IMR-90 (cell line): ENCODE results near the gene EML6. TPM values are rescaled to one million over a fixed set of nuclear protein-coding genes. Genes with fewer than 3 reads are reported as not detected.
A peak's percentile ranks its signal among the peaks of the same experiment; 100 is the strongest.

Experiments used
- ATAC-seq: fragments of 200-7000 bp; cut with Tn5 transposase; 2 replicates; pipeline ENCODE4 v1.9.1; 2020; ENCODE audit warnings: low read depth, mild to moderate bottlenecking, moderate library complexity
- BruUV-seq: library from RNA; stranded (reverse); fragments of 400-500 nt; replicated peaks from 2 replicates; lab custom pipeline; 2021; lab: Mats Ljungman, UMichigan
- CTCF ChIA-PET: fragments of 300-600 bp; formaldehyde crosslinking; extraction: SDS; loops from one replicate; lab custom pipeline; 2021; ENCODE audit warnings: antibody characterized with exemption; lab: Yijun Ruan, JAX
- POLR2A ChIA-PET: fragments of 300-600 bp; sonication (Branson Sonifier 250); formaldehyde crosslinking; loops from one replicate; lab custom pipeline; 2022; ENCODE audit warnings: antibody characterized with exemption; ENCODE audit not compliant: unreplicated experiment; lab: Charles Lee
- DNase-seq: peaks from one replicate; pipeline ENCODE4 v3.0.0; 2013
- H2AFZ ChIP-seq: replicated peaks from 2 replicates; pipeline ENCODE3; 2013; ENCODE audit warnings: low read length, mild to moderate bottlenecking; ENCODE audit not compliant: poor library complexity
- H2AK5ac ChIP-seq: 2 replicates; pipeline ENCODE4 v1.6.1; 2013; ENCODE audit warnings: low read depth, low read length, inconsistent platforms
- H2AK9ac ChIP-seq: replicated peaks from 2 replicates; pipeline ENCODE3; 2013; ENCODE audit warnings: mild to moderate bottlenecking, low read depth, low read length, moderate library complexity; ENCODE audit not compliant: poor library complexity
- H2BK120ac ChIP-seq: 2 replicates; pipeline ENCODE4 v1.6.1; 2013; ENCODE audit warnings: low read depth, low read length, inconsistent platforms
- H2BK15ac ChIP-seq: 3 replicates; pipeline ENCODE4 v1.6.1; 2013; ENCODE audit warnings: low read depth, low read length, inconsistent platforms
- H2BK20ac ChIP-seq: 2 replicates; pipeline ENCODE4 v1.6.1; 2013; ENCODE audit warnings: low read depth, mild to moderate bottlenecking, inconsistent platforms, low read length, moderate library complexity
- H2BK5ac ChIP-seq: 2 replicates; pipeline ENCODE4 v1.6.1; 2013; ENCODE audit warnings: mild to moderate bottlenecking, low read depth, low read length, inconsistent platforms; ENCODE audit not compliant: poor library complexity, severe bottlenecking
- H3K14ac ChIP-seq: replicated peaks from 2 replicates; pipeline ENCODE4 v1.6.1; 2013; ENCODE audit warnings: low read depth, low read length, inconsistent platforms
- H3K18ac ChIP-seq: 2 replicates; pipeline ENCODE4 v1.6.1; 2013; ENCODE audit warnings: low read depth, low read length, control low read depth
- H3K23ac ChIP-seq: 2 replicates; pipeline ENCODE4 v1.6.1; 2013; ENCODE audit warnings: low read depth, low read length, inconsistent platforms
- H3K27ac ChIP-seq: 2 replicates; pipeline ENCODE4 v1.5.1; 2013; ENCODE audit warnings: mild to moderate bottlenecking, control low read depth, low read length; ENCODE audit not compliant: insufficient read depth
- H3K27me3 ChIP-seq: 2 replicates; pipeline ENCODE4 v1.6.1; 2013; ENCODE audit warnings: low read length; ENCODE audit not compliant: control insufficient read depth, insufficient read depth
- H3K36me3 ChIP-seq: 2 replicates; pipeline ENCODE4 v1.6.1; 2013; ENCODE audit warnings: low read length, mixed read lengths; ENCODE audit not compliant: control insufficient read depth, insufficient read depth
- H3K4ac ChIP-seq: 2 replicates; pipeline ENCODE4 v1.6.1; 2013; ENCODE audit warnings: low read depth, low read length, inconsistent platforms
- H3K4me1 ChIP-seq: 2 replicates; pipeline ENCODE4 v1.6.1; 2013; ENCODE audit warnings: low read length, mixed read lengths; ENCODE audit not compliant: control insufficient read depth, insufficient read depth
- H3K4me2 ChIP-seq: 2 replicates; pipeline ENCODE4 v1.6.1; 2013; ENCODE audit warnings: low read depth, mild to moderate bottlenecking, control low read depth, low read length, moderate library complexity
- H3K4me3 ChIP-seq: 2 replicates; pipeline ENCODE4 v1.5.1; 2013; ENCODE audit warnings: low read depth, mild to moderate bottlenecking, control low read depth, low read length, moderate library complexity; ENCODE audit not compliant: insufficient read depth
- H3K56ac ChIP-seq: 2 replicates; pipeline ENCODE4 v1.6.1; 2013; ENCODE audit warnings: low read length, inconsistent platforms; ENCODE audit not compliant: insufficient read depth; ENCODE audit errors: extremely low read depth
- H3K79me1 ChIP-seq, 2 experiments: 2 replicates each; pipeline ENCODE4 v1.6.1; 2013; ENCODE audit warnings: low read length in 2 of 2, inconsistent platforms in 1 of 2, low read depth in 1 of 2
- H3K9ac ChIP-seq: 2 replicates; pipeline ENCODE4 v1.6.1; 2013; ENCODE audit warnings: low read depth, low read length, control low read depth
- H3K9me1 ChIP-seq: 2 replicates; pipeline ENCODE4 v1.6.1; 2013; ENCODE audit warnings: low read length, inconsistent platforms; ENCODE audit not compliant: insufficient read depth
- H3K9me3 ChIP-seq: 2 replicates; pipeline ENCODE4 v1.6.1; 2013; ENCODE audit warnings: low read length; ENCODE audit not compliant: control insufficient read depth, insufficient read depth
- H4K20me1 ChIP-seq: 2 replicates; pipeline ENCODE4 v1.6.1; 2013; ENCODE audit warnings: low read length, inconsistent platforms; ENCODE audit not compliant: insufficient read depth
- H4K5ac ChIP-seq: 2 replicates; pipeline ENCODE4 v1.6.1; 2013; ENCODE audit warnings: mild to moderate bottlenecking, low read depth, low read length, control low read depth
- H4K8ac ChIP-seq, 2 experiments: 2 replicates each; pipeline ENCODE4 v1.6.1; 2013; ENCODE audit warnings: low read depth in 2 of 2, low read length in 2 of 2, control low read depth in 1 of 2, inconsistent platforms in 1 of 2
- H4K91ac ChIP-seq: 2 replicates; pipeline ENCODE4 v1.6.1; 2013; ENCODE audit warnings: low read depth, low read length, inconsistent platforms; ENCODE audit not compliant: insufficient read depth
- BHLHE40 ChIP-seq: fragments of 150-350 bp; IDR thresholded peaks from 2 replicates; pipeline ENCODE4 v1.6.1; 2016; ENCODE audit warnings: mild to moderate bottlenecking, low read depth, low read length
- CEBPB ChIP-seq: IDR thresholded peaks from 2 replicates; pipeline ENCODE4 v1.6.1; 2012; ENCODE audit warnings: low read depth, low read length, improper control_type of control experiment
- FOS ChIP-seq: fragments of 150-350 bp; IDR thresholded peaks from 2 replicates; pipeline ENCODE4 v1.6.1; 2016; ENCODE audit warnings: low read depth, low read length
- MAFK ChIP-seq: IDR thresholded peaks from 2 replicates; pipeline ENCODE4 v1.6.1; 2012; ENCODE audit warnings: low read depth, low read length, improper control_type of control experiment
- MAZ ChIP-seq: IDR thresholded peaks from 2 replicates; pipeline ENCODE4 v1.6.1; 2012; ENCODE audit warnings: low read depth, mild to moderate bottlenecking, low read length, improper control_type of control experiment, moderate library complexity, borderline replicate concordance
- MXI1 ChIP-seq: IDR thresholded peaks from 2 replicates; pipeline ENCODE4 v1.6.1; 2012; ENCODE audit warnings: low read depth, mild to moderate bottlenecking, low read length, moderate library complexity, borderline replicate concordance
- RFX5 ChIP-seq: IDR thresholded peaks from 2 replicates; pipeline ENCODE4 v1.8.0; 2012; ENCODE audit warnings: low read depth, mild to moderate bottlenecking, low read length, moderate library complexity
- SMC3 ChIP-seq: fragments of 150-350 bp; IDR thresholded peaks from 2 replicates; pipeline ENCODE4 v1.6.1; 2016; ENCODE audit warnings: low read depth, mild to moderate bottlenecking, antibody characterized with exemption, low read length, moderate library complexity
- WGBS, 2 experiments: methylation state at CpG; one replicate each; pipeline versions ENCODE4 v1.1.5 to v1.1.7; 2013; ENCODE audit warnings: missing lambda C conversion rate in 2 of 2; ENCODE audit not compliant: insufficient read length in 1 of 2; ENCODE audit errors: extremely low coverage in 2 of 2; 5-methylcytosine and 5-hydroxymethylcytosine counted together
- dilution Hi-C: fragments of 300-500 bp; cut with HindIII; formaldehyde crosslinking; loops from one replicate; pipeline ENCODE4 v1.14.3; 2018; ENCODE audit warnings: low sequenced_read_pairs; ENCODE audit not compliant: unreplicated experiment
- in situ Hi-C: fragments of 300-500 bp; cut with MboI; formaldehyde crosslinking; loops from 3 replicates; pipeline ENCODE4 v1.14.3; 2019; ENCODE audit warnings: low sequenced_read_pairs, inconsistent platforms, mixed read lengths
- intact Hi-C: fragments of 100-400 bp; cut with micrococcal nuclease; formaldehyde crosslinking; loops from 2 replicates; pipeline ENCODE4 v1.10.0; 2022
- polyA plus RNA-seq, 3 experiments: library from polyadenylated mRNA; depleted of rRNA; stranded (reverse); fragments of >200 nt; gene quantifications; 2 replicates each; pipeline ENCODE4 v1.2.3, GENCODE V29; 2012; ENCODE audit warnings: low replicate concordance in 1 of 3
- total RNA-seq: library from RNA; depleted of rRNA; stranded (reverse); fragments of >200 nt; gene quantifications from 2 replicates; pipeline ENCODE4 v1.2.3, GENCODE V29; 2012
- TF ChIP-seq, protein P1 (sequence below): fragments of 150-350 bp; IDR thresholded peaks from 2 replicates; pipeline ENCODE4 v1.6.1; 2016; ENCODE audit warnings: low read depth, mild to moderate bottlenecking, low read length, moderate library complexity, borderline replicate concordance
- TF ChIP-seq, protein P2 (sequence below): fragments of 150-350 bp; IDR thresholded peaks from 2 replicates; pipeline ENCODE4 v1.6.1; 2017; ENCODE audit warnings: mild to moderate bottlenecking, antibody characterized with exemption, low read length, low read depth

EML6 gene
- total and polyA plus RNA-seq, 2 of the 4 experiments (the other 2 are of a cell fraction) = 0.18 to 0.19 TPM

DNA sequence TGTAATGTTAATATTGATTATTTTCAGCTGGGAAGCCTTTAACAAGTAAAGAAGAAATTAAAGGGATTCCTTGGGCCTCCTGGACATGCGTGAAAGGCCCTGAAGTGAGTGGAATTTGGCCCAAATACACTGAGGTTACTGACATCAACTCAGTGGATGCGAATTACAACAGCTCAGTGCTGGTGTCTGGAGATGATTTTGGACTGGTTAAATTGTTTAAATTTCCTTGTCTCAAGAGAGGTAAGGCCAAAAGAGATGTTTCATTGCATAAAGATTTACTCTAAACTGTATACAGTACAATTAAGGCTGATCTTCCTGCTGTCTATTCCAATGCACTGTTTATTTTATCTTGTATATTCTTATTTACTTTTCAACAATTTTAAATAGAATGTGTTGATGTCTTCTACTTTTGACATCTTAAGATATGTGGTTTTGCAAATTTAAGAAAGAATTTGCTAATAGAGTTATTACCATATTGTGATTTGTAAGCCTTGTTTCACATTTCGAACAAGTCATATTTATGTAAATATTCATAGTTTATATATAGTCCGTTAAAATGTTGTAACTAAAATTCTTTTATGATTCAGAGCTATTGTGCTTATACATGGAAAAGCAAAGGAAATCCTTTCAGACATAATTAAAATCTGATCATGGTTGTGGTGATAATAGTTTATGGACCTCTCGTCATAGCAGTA, 130.3 kb downstream of the EML6 start:
- no peak overlapping the region for H2BK15ac ChIP-seq
- H3K9me1 ChIP-seq = no peaks in the 10 kb centered on the region
- H3K27me3 ChIP-seq = no peaks in the 10 kb centered on the region
- intact Hi-C loops = no loop called here
- no peak overlapping the region for H4K8ac ChIP-seq
- no peak overlapping the region for H2AK5ac ChIP-seq
- no TSS peak for BruUV-seq
- H3K9ac ChIP-seq = no peak overlapping the region
- H2BK20ac ChIP-seq = no peak overlapping the region
- H3K27ac ChIP-seq = no peak overlapping the region
- no peak overlapping the region for H3K14ac ChIP-seq
- in situ Hi-C loops = no loop called here
- no peak overlapping the region for H3K4me3 ChIP-seq
- H4K91ac ChIP-seq = no peak overlapping the region
- H4K20me1 ChIP-seq = no peaks in the 10 kb centered on the region
- no peak overlapping the region for H3K4me2 ChIP-seq
- H3K4ac ChIP-seq = no peak overlapping the region
- DNase-seq (no peak), ATAC-seq (peak; percentile 77)
- TF ChIP-seq MAFK (no peak), SMC3 (no peak), RFX5 (no peak), MAZ (no peak), BHLHE40 (no peak), MXI1 (no peak), FOS (no peak), CEBPB (no peak)
- TF ChIP-seq, protein P1, sequence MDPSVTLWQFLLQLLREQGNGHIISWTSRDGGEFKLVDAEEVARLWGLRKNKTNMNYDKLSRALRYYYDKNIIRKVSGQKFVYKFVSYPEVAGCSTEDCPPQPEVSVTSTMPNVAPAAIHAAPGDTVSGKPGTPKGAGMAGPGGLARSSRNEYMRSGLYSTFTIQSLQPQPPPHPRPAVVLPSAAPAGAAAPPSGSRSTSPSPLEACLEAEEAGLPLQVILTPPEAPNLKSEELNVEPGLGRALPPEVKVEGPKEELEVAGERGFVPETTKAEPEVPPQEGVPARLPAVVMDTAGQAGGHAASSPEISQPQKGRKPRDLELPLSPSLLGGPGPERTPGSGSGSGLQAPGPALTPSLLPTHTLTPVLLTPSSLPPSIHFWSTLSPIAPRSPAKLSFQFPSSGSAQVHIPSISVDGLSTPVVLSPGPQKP = no peak
- TF ChIP-seq, protein P2, sequence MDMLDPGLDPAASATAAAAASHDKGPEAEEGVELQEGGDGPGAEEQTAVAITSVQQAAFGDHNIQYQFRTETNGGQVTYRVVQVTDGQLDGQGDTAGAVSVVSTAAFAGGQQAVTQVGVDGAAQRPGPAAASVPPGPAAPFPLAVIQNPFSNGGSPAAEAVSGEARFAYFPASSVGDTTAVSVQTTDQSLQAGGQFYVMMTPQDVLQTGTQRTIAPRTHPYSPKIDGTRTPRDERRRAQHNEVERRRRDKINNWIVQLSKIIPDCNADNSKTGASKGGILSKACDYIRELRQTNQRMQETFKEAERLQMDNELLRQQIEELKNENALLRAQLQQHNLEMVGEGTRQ = no peak
- no peak overlapping the region for H2AK9ac ChIP-seq
- H3K18ac ChIP-seq = no peak overlapping the region
- no peak overlapping the region for H4K5ac ChIP-seq
- no peak overlapping the region for H3K23ac ChIP-seq
- H3K56ac ChIP-seq = no peak overlapping the region
- H3K79me1 ChIP-seq = no peaks in the 10 kb centered on the region
- H2BK5ac ChIP-seq = no peak overlapping the region
- H2BK120ac ChIP-seq = no peak overlapping the region
- H3K36me3 ChIP-seq = no peaks in the 10 kb centered on the region
- dilution Hi-C loops = no loop called here
- no peak overlapping the region for H2AFZ ChIP-seq
- no peaks in the 10 kb centered on the region for H3K9me3 ChIP-seq
- ChIA-PET CTCF (interaction anchor here (0.5 to 1.0 kb wide), 2 partner anchors 15 to 336 kb away, joined by 3 read pairs; no protein-coding TSS in a partner anchor), POLR2A (no interaction called here)
- 27% methylated on average over 2 of the region's 5 CpGs; no CpG with 5 or more reads in 1 of the 2 experiments for WGBS, 2 experiments
- H3K4me1 ChIP-seq = no peaks in the 10 kb centered on the region
